GM12872 (cell line): ENCODE results near the gene ABCA8.

Experiments used
- TF ChIP-seq, protein P1 (sequence below): IDR thresholded peaks from 3 replicates; pipeline ENCODE4 v1.5.1; 2011; ENCODE audit warnings: low read depth, mild to moderate bottlenecking, low read length, moderate library complexity; ENCODE audit not compliant: insufficient read depth

The ABCA8 gene

DNA sequence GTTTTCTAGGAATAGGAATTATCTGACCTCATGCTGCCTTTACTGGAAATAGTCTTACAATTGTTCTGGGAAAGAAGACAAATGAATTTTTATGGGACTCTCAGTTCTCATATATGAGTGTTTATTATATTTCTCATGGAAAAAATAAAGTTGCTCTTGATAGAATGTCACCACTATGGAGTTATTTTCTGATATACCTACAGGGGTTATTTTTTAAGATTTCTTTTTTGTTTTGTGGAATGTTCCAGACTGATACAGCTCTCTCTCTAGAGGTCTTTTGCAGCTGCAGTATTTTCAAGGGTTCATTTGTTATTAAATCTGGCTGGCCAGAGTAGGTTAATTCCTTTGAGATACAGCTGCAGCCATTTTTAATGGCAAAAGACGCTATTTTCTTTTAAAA lies 100.7 kb downstream of the ABCA8 start:
- TF ChIP-seq, protein P1, sequence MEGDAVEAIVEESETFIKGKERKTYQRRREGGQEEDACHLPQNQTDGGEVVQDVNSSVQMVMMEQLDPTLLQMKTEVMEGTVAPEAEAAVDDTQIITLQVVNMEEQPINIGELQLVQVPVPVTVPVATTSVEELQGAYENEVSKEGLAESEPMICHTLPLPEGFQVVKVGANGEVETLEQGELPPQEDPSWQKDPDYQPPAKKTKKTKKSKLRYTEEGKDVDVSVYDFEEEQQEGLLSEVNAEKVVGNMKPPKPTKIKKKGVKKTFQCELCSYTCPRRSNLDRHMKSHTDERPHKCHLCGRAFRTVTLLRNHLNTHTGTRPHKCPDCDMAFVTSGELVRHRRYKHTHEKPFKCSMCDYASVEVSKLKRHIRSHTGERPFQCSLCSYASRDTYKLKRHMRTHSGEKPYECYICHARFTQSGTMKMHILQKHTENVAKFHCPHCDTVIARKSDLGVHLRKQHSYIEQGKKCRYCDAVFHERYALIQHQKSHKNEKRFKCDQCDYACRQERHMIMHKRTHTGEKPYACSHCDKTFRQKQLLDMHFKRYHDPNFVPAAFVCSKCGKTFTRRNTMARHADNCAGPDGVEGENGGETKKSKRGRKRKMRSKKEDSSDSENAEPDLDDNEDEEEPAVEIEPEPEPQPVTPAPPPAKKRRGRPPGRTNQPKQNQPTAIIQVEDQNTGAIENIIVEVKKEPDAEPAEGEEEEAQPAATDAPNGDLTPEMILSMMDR: no peak

DNA sequence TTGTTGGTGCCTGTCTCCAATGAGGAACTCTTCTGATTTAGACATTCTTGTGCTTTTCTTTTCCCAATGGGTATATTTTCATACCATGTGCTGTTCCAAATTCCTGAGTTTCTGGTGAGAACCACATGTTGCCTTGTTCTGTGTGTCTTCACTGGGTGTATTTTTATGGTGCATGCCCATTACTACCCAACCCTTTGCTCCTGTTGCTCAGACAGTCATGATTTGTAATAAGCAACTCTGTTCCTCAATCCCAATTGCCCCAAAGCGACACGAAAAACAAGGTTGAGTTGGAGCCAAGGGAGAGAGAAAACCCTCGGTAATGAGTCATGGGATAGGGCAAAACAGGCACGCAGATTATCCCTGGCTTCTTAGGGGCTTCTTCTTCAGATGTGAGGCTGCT lies 101.8 kb downstream of the ABCA8 start:
- TF ChIP-seq, protein P1: no peak

DNA sequence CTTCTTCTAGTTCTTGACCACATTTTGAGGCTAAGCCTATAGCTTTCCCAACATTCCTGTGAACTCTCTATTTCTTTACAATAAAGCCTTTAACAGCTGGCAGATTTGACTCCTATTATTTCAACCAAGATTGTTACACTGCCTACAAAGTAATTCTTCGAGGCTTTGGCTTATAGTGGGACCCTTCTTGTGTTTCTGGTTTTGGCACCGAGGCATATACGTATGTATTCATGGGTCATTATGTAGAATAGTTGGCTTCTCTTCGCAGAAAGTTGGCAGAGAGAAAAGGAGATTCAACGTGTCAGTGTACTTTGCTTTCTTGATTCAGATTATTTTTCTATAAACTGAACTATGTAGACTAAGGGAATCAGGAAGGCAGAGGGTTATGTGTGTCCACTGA lies 102.2 kb downstream of the ABCA8 start:
- TF ChIP-seq, protein P1: no peak

DNA sequence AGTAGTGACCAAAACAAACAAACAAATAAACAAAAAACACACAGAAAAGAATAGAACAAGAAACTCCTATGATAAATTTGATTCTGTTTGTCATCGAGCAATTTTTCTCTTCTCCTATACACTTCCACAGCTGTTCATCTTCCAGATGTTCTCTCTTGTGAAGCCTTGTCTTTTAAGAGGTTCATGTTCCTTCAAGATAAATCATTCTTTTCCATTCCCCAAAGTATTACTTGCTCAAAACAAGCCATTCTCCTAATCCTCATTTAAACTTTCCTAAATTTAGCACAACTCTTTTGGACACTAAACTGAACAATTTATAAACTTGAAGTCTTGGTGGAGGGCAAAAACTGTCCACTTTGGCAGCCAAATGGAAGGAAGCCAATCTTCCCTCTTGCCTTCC lies 103.3 kb downstream of the ABCA8 start:
- TF ChIP-seq, protein P1: no peak

DNA sequence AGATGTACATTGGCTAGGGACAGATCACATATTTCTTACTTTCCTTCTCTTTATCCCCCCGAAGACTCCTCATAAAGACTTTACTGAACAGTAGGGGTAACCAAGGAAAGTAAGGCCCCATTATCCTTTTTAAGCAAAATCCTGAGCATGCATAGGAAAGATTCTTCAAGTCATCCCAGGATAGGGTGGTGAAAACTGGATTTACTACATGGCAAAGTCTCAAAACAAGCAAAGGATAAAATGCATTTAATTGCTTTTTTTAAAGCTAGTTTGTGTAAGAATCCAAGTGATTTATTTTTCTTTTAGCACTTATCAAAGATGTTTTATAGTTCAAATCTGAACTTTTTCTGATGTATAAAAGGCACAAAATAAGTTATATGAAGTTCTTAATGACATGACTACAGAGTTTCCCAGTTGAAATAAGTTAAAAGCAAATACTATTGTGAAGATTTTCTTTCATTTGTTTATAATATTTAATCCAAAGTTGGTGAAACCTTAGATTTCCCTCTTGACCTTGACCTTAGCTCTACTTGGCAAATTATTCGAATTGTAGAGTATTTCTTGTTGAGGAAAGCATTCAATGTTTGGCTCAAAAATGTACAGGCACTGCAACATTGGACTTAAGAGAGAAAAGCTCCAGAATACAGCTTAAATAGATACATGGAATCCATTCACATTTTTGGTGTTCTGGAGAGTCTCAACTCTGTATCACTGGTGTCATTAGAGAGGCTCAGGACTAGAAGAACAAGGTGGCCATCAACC lies 104.3 kb downstream of the ABCA8 start:
- TF ChIP-seq, protein P1: no peak

DNA sequence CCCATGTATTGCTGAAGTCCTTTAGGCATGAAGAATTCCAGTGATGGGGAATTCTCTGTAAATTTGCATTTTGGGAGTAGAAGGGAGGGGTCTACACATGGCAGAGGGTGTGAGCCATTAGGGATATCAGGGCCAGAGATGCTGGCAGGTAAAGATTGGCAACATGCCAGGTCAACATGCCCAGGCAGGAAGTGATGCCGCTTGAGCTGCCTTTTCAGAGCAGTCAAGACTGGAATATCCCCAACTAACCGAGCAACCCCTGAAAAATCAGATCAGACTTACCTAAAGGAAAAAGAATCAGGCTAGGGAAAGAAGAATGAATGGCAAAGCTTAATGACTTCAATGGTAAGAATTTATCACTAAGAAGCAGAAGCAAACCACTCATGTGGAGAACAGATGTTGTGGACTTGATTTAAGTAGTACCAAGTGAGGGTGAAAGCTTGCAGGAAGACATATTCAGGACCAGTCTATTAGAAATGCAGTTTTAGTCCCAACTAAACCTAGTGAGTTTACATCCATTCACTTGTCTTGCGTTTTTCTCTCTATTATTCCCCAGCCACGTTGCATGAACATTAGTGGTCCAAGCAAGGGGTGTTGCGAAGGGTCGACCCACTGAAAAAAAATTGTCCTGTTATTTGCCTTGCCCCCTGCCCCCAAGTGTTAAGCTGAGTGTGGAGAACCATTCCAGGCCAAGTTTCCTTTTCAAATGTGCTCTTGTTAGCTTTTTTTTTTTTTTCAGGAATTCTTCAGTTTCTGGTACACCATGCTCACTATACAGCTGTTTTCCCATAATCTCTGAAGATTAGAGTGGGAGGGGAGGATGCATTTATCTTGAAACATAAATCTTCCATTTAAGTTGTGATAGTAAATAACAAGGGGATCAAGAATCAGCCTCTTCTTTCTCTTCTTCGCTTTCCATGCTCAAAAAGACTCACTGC lies 105.2 kb downstream of the ABCA8 start:
- TF ChIP-seq, protein P1: no peak

DNA sequence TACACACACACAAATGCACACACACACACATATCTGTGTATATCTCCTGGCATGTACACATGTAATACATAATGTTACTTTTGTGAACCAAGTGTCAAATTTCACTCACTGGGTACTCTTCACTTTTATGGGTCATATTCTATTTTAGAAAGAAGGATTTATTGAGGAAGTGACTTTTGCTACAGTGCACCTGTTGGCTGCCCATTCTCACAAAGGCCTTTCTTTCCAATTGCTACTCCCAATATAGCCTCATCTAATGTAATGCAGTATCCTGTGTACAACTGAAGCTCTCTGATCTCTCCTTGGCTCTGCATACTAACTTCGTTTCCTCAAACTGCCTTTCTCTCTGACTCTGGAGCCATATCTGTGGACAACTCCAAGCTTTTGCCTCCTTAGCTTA lies 107.5 kb downstream of the ABCA8 start:
- TF ChIP-seq, protein P1: no peak
